Embryonic facial prominence (tissue), 1 donor: ENCODE results near the gene MICALL2.

Experiments
- DNase-seq: peaks from one replicate; pipeline ENCODE4 v3.0.0-alpha.2; 2016; ENCODE audit errors: extremely low spot score

Gene MICALL2

GRCh38 chr7:1433128-1433920 is 25.9 kb downstream of the MICALL2 start:
- DNase-seq: no peak

- peak; percentile 18 for DNase-seq
Observed at GRCh38 chr7:1432411-1433082, 26.7 kb downstream of the MICALL2 start.

GRCh38 chr7:1431634-1432380 is 27.5 kb downstream of the MICALL2 start:
- no peak for DNase-seq

GRCh38 chr7:1431226-1431625 is 28.0 kb downstream of the MICALL2 start:
- DNase-seq: no peak

- no peak for DNase-seq
Observed at GRCh38 chr7:1430056-1430845, 29.0 kb downstream of the MICALL2 start.

- DNase-seq: no peak
Observed at GRCh38 chr7:1428941-1429501, 30.2 kb downstream of the MICALL2 start.

- DNase-seq: no peak
Observed at GRCh38 chr7:1427064-1427657, 32.1 kb downstream of the MICALL2 start.

- no peak for DNase-seq
Observed at GRCh38 chr7:1426474-1426873, 32.8 kb downstream of the MICALL2 start.

GRCh38 chr7:1425292-1426136 is 33.8 kb downstream of the MICALL2 start:
- DNase-seq: no peak

GRCh38 chr7:1424041-1424440 is 35.2 kb downstream of the MICALL2 start:
- DNase-seq: no peak

- DNase-seq: no peak
Observed at GRCh38 chr7:1423264-1423811, 35.9 kb downstream of the MICALL2 start.

- no peak for DNase-seq
Observed at GRCh38 chr7:1422512-1423263, 36.6 kb downstream of the MICALL2 start.

GRCh38 chr7:1421946-1422345 is 37.3 kb downstream of the MICALL2 start:
- DNase-seq: no peak

- DNase-seq: no peak
Observed at GRCh38 chr7:1421020-1421790, 38.1 kb downstream of the MICALL2 start.

GRCh38 chr7:1419688-1420087 is 39.6 kb downstream of the MICALL2 start:
- DNase-seq: no peak

- no peak for DNase-seq
Observed at GRCh38 chr7:1419310-1419634, 40.0 kb downstream of the MICALL2 start.

GRCh38 chr7:1418505-1419309 is 40.6 kb downstream of the MICALL2 start:
- no peak for DNase-seq
